SU-DHL-6 (cell line): ENCODE measurements around the gene HOXD3.

ENCODE experiments used
- EZH2phosphoT487 ChIP-seq: fragments of 200-600 bp; sonication (generic), shearing (Covaris generic); conservative IDR thresholded peaks from 2 replicates; pipeline ENCODE4 v1.6.1; 2018; ENCODE audit warnings: mild to moderate bottlenecking, antibody characterized with exemption, low read length, moderate library complexity, mixed read lengths
- TF ChIP-seq, protein P1 (sequence below): fragments of 200-600 bp; sonication (generic); IDR thresholded peaks from one replicate; pipeline ENCODE4 v1.5.1; 2017; ENCODE audit warnings: antibody characterized with exemption, mild to moderate bottlenecking, low read length, moderate library complexity; ENCODE audit not compliant: insufficient read depth, poor library complexity, severe bottlenecking

- TF ChIP-seq, protein P1, sequence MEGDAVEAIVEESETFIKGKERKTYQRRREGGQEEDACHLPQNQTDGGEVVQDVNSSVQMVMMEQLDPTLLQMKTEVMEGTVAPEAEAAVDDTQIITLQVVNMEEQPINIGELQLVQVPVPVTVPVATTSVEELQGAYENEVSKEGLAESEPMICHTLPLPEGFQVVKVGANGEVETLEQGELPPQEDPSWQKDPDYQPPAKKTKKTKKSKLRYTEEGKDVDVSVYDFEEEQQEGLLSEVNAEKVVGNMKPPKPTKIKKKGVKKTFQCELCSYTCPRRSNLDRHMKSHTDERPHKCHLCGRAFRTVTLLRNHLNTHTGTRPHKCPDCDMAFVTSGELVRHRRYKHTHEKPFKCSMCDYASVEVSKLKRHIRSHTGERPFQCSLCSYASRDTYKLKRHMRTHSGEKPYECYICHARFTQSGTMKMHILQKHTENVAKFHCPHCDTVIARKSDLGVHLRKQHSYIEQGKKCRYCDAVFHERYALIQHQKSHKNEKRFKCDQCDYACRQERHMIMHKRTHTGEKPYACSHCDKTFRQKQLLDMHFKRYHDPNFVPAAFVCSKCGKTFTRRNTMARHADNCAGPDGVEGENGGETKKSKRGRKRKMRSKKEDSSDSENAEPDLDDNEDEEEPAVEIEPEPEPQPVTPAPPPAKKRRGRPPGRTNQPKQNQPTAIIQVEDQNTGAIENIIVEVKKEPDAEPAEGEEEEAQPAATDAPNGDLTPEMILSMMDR = no peak
- TF ChIP-seq EZH2phosphoT487 = no peak
Observed at GRCh38 chr2:176122052-176122682, 34.9 kb upstream of the HOXD3 start.
